ENCODE measurements around the gene HOXD11.

DNA sequence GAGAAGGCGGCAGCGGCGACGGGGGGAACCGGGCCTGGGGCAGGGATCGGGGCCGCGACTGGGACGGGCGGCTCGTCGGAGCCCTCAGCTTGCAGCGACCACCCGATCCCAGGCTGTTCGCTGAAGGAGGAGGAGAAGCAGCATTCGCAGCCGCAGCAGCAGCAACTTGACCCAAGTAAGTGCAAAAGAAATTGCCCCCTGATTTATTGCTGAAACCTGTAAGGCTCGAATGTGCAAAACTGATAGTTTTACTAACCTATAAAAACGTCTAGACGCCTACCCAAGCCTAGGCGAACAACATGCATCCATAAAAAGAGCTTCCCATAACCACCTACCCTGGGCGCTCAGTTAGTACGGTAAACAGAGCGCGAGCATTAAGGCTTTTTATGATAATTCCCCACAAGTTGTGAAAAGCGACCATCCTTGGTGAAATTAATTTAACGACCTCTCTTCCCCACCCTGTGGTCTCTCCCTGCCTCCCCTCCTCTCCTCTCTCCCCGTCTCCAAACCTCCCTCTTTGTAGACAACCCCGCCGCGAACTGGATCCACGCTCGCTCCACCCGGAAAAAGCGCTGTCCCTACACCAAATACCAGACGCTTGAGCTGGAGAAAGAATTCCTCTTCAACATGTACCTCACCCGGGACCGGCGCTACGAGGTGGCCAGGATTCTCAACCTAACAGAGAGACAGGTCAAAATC is 16.5 kb downstream of the HOXD11 start:
- TF ChIP-seq POLR2A (IDR thresholded peaks at IDR 0.05; ENCODE audit: low read depth, low read length) (no peak), FOS (IDR thresholded peaks at IDR 0.05; ENCODE audit: low read depth, low read length) (no peak), CTCF (conservative IDR thresholded peaks at IDR 0.05; ENCODE audit: low read depth, low read length) (no peak), USF2 (IDR thresholded peaks at IDR 0.05; ENCODE audit: low read depth, low read length) (no peak), CHD1 (IDR thresholded peaks at IDR 0.05; ENCODE audit: low read depth, low read length) (no peak)
